GM19025 (cell line): ENCODE measurements around the gene ABCG4.
"Not testable (repeated sequence)": the region's sequence is repeated elsewhere in the genome, so short reads cannot be mapped to it uniquely, and the experiment has no call there.

ENCODE experiments used
- ATAC-seq: cut with Tn5 transposase; IDR thresholded peaks from one replicate; pipeline ENCODE4 v1.9.1; 2021; ENCODE audit warnings: mild to moderate bottlenecking, low read depth, moderate library complexity; ENCODE audit not compliant: unreplicated experiment

ABCG4 gene

GRCh38 chr11:119152043-119152442, 3.2 kb downstream of the ABCG4 start:
- ATAC-seq = no peak

- no peak for ATAC-seq
Measured at GRCh38 chr11:119152604-119153003, 3.8 kb downstream of the ABCG4 start.

GRCh38 chr11:119153049-119153818, 4.4 kb downstream of the ABCG4 start:
- ATAC-seq = no peak

GRCh38 chr11:119154178-119154577, 5.3 kb downstream of the ABCG4 start:
- ATAC-seq = no peak

GRCh38 chr11:119155733-119156492, 7.1 kb downstream of the ABCG4 start:
- no peak for ATAC-seq

GRCh38 chr11:119156496-119156895, 7.6 kb downstream of the ABCG4 start:
- no peak for ATAC-seq

GRCh38 chr11:119157063-119157462, 8.2 kb downstream of the ABCG4 start:
- no peak for ATAC-seq

- no peak for ATAC-seq
Measured at GRCh38 chr11:119158467-119158866, 9.6 kb downstream of the ABCG4 start.

GRCh38 chr11:119160151-119160550, 11.3 kb downstream of the ABCG4 start:
- ATAC-seq = no peak

GRCh38 chr11:119161871-119162270, 13.0 kb downstream of the ABCG4 start:
- ATAC-seq = no peak

- no peak for ATAC-seq
Measured at GRCh38 chr11:119166368-119167076, 17.7 kb downstream of the ABCG4 start.

- not testable (repeated sequence) for ATAC-seq
Measured at GRCh38 chr11:119167077-119167458, 18.2 kb downstream of the ABCG4 start.

GRCh38 chr11:119167933-119168332, 19.1 kb downstream of the ABCG4 start:
- ATAC-seq = no peak

GRCh38 chr11:119168471-119169281, 19.8 kb downstream of the ABCG4 start, which contains the start of gene NLRX1:
Gene NLRX1, plus strand, starts transcription at chr11:119168725. Its CDS starts 2,679 bp downstream, at chr11:119171404.
- peak; percentile 97 for ATAC-seq

GRCh38 chr11:119169282-119169719, 20.4 kb downstream of the ABCG4 start:
- ATAC-seq = no peak

- no peak for ATAC-seq
Measured at GRCh38 chr11:119172513-119172912, 23.7 kb downstream of the ABCG4 start.

- no peak for ATAC-seq
Measured at GRCh38 chr11:119173453-119173852, 24.6 kb downstream of the ABCG4 start.

- ATAC-seq = no peak
Measured at GRCh38 chr11:119175493-119176077, 26.7 kb downstream of the ABCG4 start.

GRCh38 chr11:119178166-119178680, 29.4 kb downstream of the ABCG4 start:
- no peak for ATAC-seq

- ATAC-seq = no peak
Measured at GRCh38 chr11:119179342-119179741, 30.5 kb downstream of the ABCG4 start.
